OCI-LY7 (cell line): ENCODE data around the gene LFNG. TPM values are rescaled to one million over a fixed set of nuclear protein-coding genes. Genes with fewer than 3 reads are reported as not detected.

Experiments used
- BruUV-seq: library from RNA; stranded (reverse); fragments of 400-500 nt; replicated peaks from 2 replicates; lab custom pipeline; 2021; lab: Mats Ljungman, UMichigan
- CTCF ChIA-PET: fragments of 300-600 bp; sonication (Branson Sonifier 250); formaldehyde crosslinking; loops from one replicate; lab custom pipeline; 2022; ENCODE audit warnings: antibody characterized with exemption; ENCODE audit not compliant: unreplicated experiment; lab: Charles Lee
- POLR2A ChIA-PET: fragments of 300-600 bp; sonication (Branson Sonifier 250); formaldehyde crosslinking; loops from one replicate; lab custom pipeline; 2022; ENCODE audit warnings: antibody characterized with exemption; lab: Charles Lee
- DNase-seq: peaks from one replicate; pipeline ENCODE4 v3.0.0-alpha.2; 2015; ENCODE audit warnings: low spot score
- H2AFZ ChIP-seq: fragments of 200-600 bp; sonication (generic), shearing (Covaris generic); 2 replicates; pipeline ENCODE4 v1.6.1; 2014; ENCODE audit warnings: mild to moderate bottlenecking, antibody characterized with exemption, low read length, moderate library complexity
- H3K27ac ChIP-seq: fragments of 200-600 bp; sonication (generic); 2 replicates; pipeline ENCODE4 v1.5.1; 2014; ENCODE audit warnings: mixed run types, low read depth, mild to moderate bottlenecking, moderate library complexity, low read length, inconsistent platforms; ENCODE audit not compliant: poor library complexity, severe bottlenecking
- H3K36me3 ChIP-seq: fragments of 200-600 bp; sonication (generic); 2 replicates; pipeline ENCODE4 v1.6.1; 2014; ENCODE audit warnings: mild to moderate bottlenecking, antibody characterized with exemption, low read length, moderate library complexity, mixed read lengths; ENCODE audit not compliant: insufficient read depth
- H3K4me1 ChIP-seq: fragments of 200-600 bp; sonication (generic); 2 replicates; pipeline ENCODE4 v1.5.1; 2014; ENCODE audit warnings: mild to moderate bottlenecking, low read length; ENCODE audit not compliant: insufficient read depth, poor library complexity, severe bottlenecking
- H3K4me2 ChIP-seq: fragments of 200-600 bp; sonication (generic); 2 replicates; pipeline ENCODE4 v1.6.1; 2014; ENCODE audit warnings: mild to moderate bottlenecking, low read length
- H3K4me3 ChIP-seq: fragments of 200-600 bp; sonication (generic); 2 replicates; pipeline ENCODE4 v1.5.1; 2014; ENCODE audit warnings: mild to moderate bottlenecking, low read depth, low read length; ENCODE audit not compliant: poor library complexity, severe bottlenecking
- H3K79me2 ChIP-seq: fragments of 200-600 bp; sonication (generic); 2 replicates; pipeline ENCODE4 v1.6.1; 2016; ENCODE audit warnings: low read depth, mild to moderate bottlenecking, low read length, moderate library complexity, mixed read lengths; ENCODE audit not compliant: insufficient read depth
- H3K9me2 ChIP-seq: fragments of 200-600 bp; sonication (generic); 2 replicates; pipeline ENCODE4 v1.6.1; 2016; ENCODE audit warnings: mild to moderate bottlenecking, low read length, mixed read lengths; ENCODE audit not compliant: insufficient read depth
- H3K9me3 ChIP-seq: fragments of 200-600 bp; sonication (generic); 2 replicates; pipeline ENCODE4 v1.6.1; 2014; ENCODE audit warnings: mild to moderate bottlenecking, mixed run types, low read length, mixed read lengths
- H4K20me1 ChIP-seq: fragments of 200-600 bp; sonication (generic); 2 replicates; pipeline ENCODE4 v1.6.1; 2014; ENCODE audit warnings: mild to moderate bottlenecking, antibody characterized with exemption, low read length, moderate library complexity, mixed read lengths; ENCODE audit not compliant: insufficient read depth
- CTCF ChIP-seq: fragments of 200-600 bp; sonication (generic); conservative IDR thresholded peaks from 2 replicates; pipeline ENCODE4 v1.5.1; 2014; ENCODE audit warnings: mild to moderate bottlenecking, antibody characterized with exemption, low read length, moderate library complexity, mixed read lengths
- EZH2phosphoT487 ChIP-seq: fragments of 200-600 bp; sonication (generic); IDR thresholded peaks from 2 replicates; pipeline ENCODE4 v1.6.1; 2018; ENCODE audit warnings: low read depth, borderline replicate concordance, mild to moderate bottlenecking, mixed run types, antibody characterized with exemption, low read length, moderate library complexity, mixed read lengths
- intact Hi-C: fragments of 100-400 bp; cut with micrococcal nuclease; formaldehyde crosslinking; loops from one replicate; pipeline ENCODE4 v1.10.0; 2022; ENCODE audit not compliant: unreplicated experiment
- total RNA-seq, 2 experiments: library from RNA; depleted of rRNA in 1 of 2; stranded (reverse); fragments of >200 nt in 1 of 2; shearing (Covaris generic) in 1 of 2; gene quantifications; 2 replicates each; pipeline ENCODE4 v1.2.3, GENCODE V29; 2014 to 2022

Gene LFNG
- total RNA-seq, 2 experiments from 2014 or later: 1.2 to 2.1 TPM

- Histone ChIP-seq H3K4me1 (no peaks in the 10 kb centered on the region), H3K9me3 (no peaks in the 10 kb centered on the region), H3K36me3 (no peaks in the 10 kb centered on the region), H3K9me2 (no peaks in the 10 kb centered on the region), H3K27ac (no peak overlapping the region), H3K4me3 (no peak overlapping the region), H2AFZ (no peak overlapping the region), H3K4me2 (no peak overlapping the region), H4K20me1 (no peaks in the 10 kb centered on the region; the same call in 1 of the 2 replicates), H3K79me2 (no peaks in the 10 kb centered on the region)
- TF ChIP-seq EZH2phosphoT487 (no peak), CTCF (no peak)
- POLR2A ChIA-PET: no interaction called here
- BruUV-seq: no TSS peak
- intact Hi-C loops: no loop called here
- DNase-seq: no peak
- CTCF ChIA-PET: no interaction called here
These were observed 44.5 kb upstream of the LFNG start for GRCh38 chr7:2474813-2475677.

- no peaks in the 10 kb centered on the region for H3K79me2 ChIP-seq
- H3K4me2 ChIP-seq: no peak overlapping the region
- H3K9me3 ChIP-seq: no peaks in the 10 kb centered on the region
- POLR2A ChIA-PET: no interaction called here
- CTCF ChIA-PET: no interaction called here
- H3K4me3 ChIP-seq: no peak overlapping the region
- no TSS peak for BruUV-seq
- H3K9me2 ChIP-seq: no peaks in the 10 kb centered on the region
- no peak overlapping the region for H3K27ac ChIP-seq
- H3K4me1 ChIP-seq: no peaks in the 10 kb centered on the region
- no peaks in the 10 kb centered on the region for H3K36me3 ChIP-seq
- H2AFZ ChIP-seq: no peak overlapping the region
- no peaks in the 10 kb centered on the region; the same call in 1 of the 2 replicates for H4K20me1 ChIP-seq
- DNase-seq: no peak
- TF ChIP-seq CTCF: no peak
- TF ChIP-seq EZH2phosphoT487: no peak
- intact Hi-C loops: no loop called here
These were observed 43.9 kb upstream of the LFNG start for GRCh38 chr7:2475678-2476015.

- no TSS peak for BruUV-seq
- ChIA-PET CTCF (no interaction called here), POLR2A (no interaction called here)
- no peak within 1 kb of the TSS for H3K4me2 ChIP-seq
- no peak for DNase-seq
- no peaks in the 10 kb centered on the region; the same call in 1 of the 2 replicates for H4K20me1 ChIP-seq
- no peak within 1 kb of the TSS for H3K4me3 ChIP-seq
- intact Hi-C loops: no loop called here
- H3K4me1 ChIP-seq: no peaks in the 10 kb centered on the region
- no peaks in the 10 kb centered on the region for H3K36me3 ChIP-seq
- no peak within 1 kb of the TSS for H2AFZ ChIP-seq
- TF ChIP-seq EZH2phosphoT487 (no peak), CTCF (no peak)
- no peak within 1 kb of the TSS for H3K27ac ChIP-seq
- H3K9me3 ChIP-seq: no peaks in the 10 kb centered on the region
- H3K79me2 ChIP-seq: no peaks in the 10 kb centered on the region
- H3K9me2 ChIP-seq: no peaks in the 10 kb centered on the region
These were observed 43.3 kb upstream of the LFNG start, which contains the start of gene GRIFIN for GRCh38 chr7:2476298-2476697. GRIFIN (minus strand) TSS chr7:2476398; CDS start chr7:2476383, 15 bp downstream.
